Measurements from ENCODE around the gene CLIC1.
A peak's percentile ranks its signal among the peaks of the same experiment; 100 is the strongest.

CLIC1 gene

GRCh38 chr6:31702819-31703716 is 33.3 kb downstream of the CLIC1 start, which contains the start of gene ABHD16A:
Gene ABHD16A (minus strand): TSS chr6:31703324. CDS start chr6:31703281, 43 bp downstream.
- peak; percentile 98 for DNase-seq (ENCODE audit: low read depth, low spot score)

GRCh38 chr6:31702405-31702818 is 33.9 kb downstream of the CLIC1 start:
- DNase-seq (ENCODE audit: low read depth, low spot score) = no peak

GRCh38 chr6:31701666-31702404 is 34.5 kb downstream of the CLIC1 start:
- DNase-seq (ENCODE audit: low read depth, low spot score) = no peak

- DNase-seq (ENCODE audit: low read depth, low spot score) = no peak
Observed at GRCh38 chr6:31700740-31701401, 35.5 kb downstream of the CLIC1 start.

GRCh38 chr6:31697555-31697954 is 38.8 kb downstream of the CLIC1 start:
- no peak for DNase-seq (ENCODE audit: low read depth, low spot score)

GRCh38 chr6:31693535-31693934 is 42.8 kb downstream of the CLIC1 start:
- no peak for DNase-seq (ENCODE audit: low read depth, low spot score)

- DNase-seq (ENCODE audit: low read depth, low spot score) = no peak
Observed at GRCh38 chr6:31692886-31693285, 43.4 kb downstream of the CLIC1 start.

GRCh38 chr6:31692353-31692752 is 44.0 kb downstream of the CLIC1 start:
- no peak for DNase-seq (ENCODE audit: low read depth, low spot score)

- DNase-seq (ENCODE audit: low read depth, low spot score) = no peak
Observed at GRCh38 chr6:31691564-31692108, 44.7 kb downstream of the CLIC1 start.

- no peak for DNase-seq (ENCODE audit: low read depth, low spot score)
Observed at GRCh38 chr6:31691078-31691463, 45.3 kb downstream of the CLIC1 start.

- DNase-seq (ENCODE audit: low read depth, low spot score) = peak; percentile 74
Observed at GRCh38 chr6:31690231-31691077, 45.9 kb downstream of the CLIC1 start.

- peak; percentile 23 for DNase-seq (ENCODE audit: low read depth, low spot score)
Observed at GRCh38 chr6:31689249-31690110, 46.9 kb downstream of the CLIC1 start.

- no peak for DNase-seq (ENCODE audit: low read depth, low spot score)
Observed at GRCh38 chr6:31687860-31688693, 48.3 kb downstream of the CLIC1 start.

GRCh38 chr6:31687321-31687720 is 49.0 kb downstream of the CLIC1 start:
- no peak for DNase-seq (ENCODE audit: low read depth, low spot score)

GRCh38 chr6:31686483-31686882 is 49.8 kb downstream of the CLIC1 start:
- DNase-seq (ENCODE audit: low read depth, low spot score) = no peak

- no peak for DNase-seq (ENCODE audit: low read depth, low spot score)
Observed at GRCh38 chr6:31683591-31683990, 52.7 kb downstream of the CLIC1 start.

- DNase-seq (ENCODE audit: low read depth, low spot score) = peak; percentile 54
Observed at GRCh38 chr6:31681135-31681671, 55.1 kb downstream of the CLIC1 start.
